Gastroesophageal sphincter (tissue), 4 donors: ENCODE results near the gene CDH24. TPM values are rescaled to one million over a fixed set of nuclear protein-coding genes. Genes with fewer than 3 reads are reported as not detected.
A peak's percentile ranks its signal among the peaks of the same experiment; 100 is the strongest.

Experiments used
- ATAC-seq: fragments of 150-250 bp; one replicate; pipeline ENCODE4 v1.9.1; 2016; ENCODE audit warnings: mild to moderate bottlenecking, moderate library complexity
- H3K27ac ChIP-seq, 4 donors: fragments of 200-600 bp; sonication (generic) in 3 of 4; 1 replicate in 3 of 4; 2 replicates in 1 of 4; pipeline ENCODE4 v1.5.1; 2016 to 2019
- H3K27me3 ChIP-seq: fragments of 200-600 bp; sonication (generic); one replicate; pipeline ENCODE4 v1.5.1; 2019
- H3K36me3 ChIP-seq, 2 donors: fragments of 200-600 bp; sonication (generic); one replicate each; pipeline ENCODE4 v1.5.1; 2019; ENCODE audit warnings: control low read depth in 1 of 2
- H3K4me1 ChIP-seq, 3 donors: fragments of 200-600 bp; sonication (generic); 1 replicate in 2 of 3; 2 replicates in 1 of 3; pipeline ENCODE4 v1.5.1; 2016 to 2019; ENCODE audit warnings: control low read depth in 2 of 3
- H3K4me3 ChIP-seq, 2 donors: fragments of 200-600 bp; sonication (generic); one replicate each; pipeline ENCODE4 v1.5.1; 2019; ENCODE audit warnings: mild to moderate bottlenecking in 1 of 2, moderate library complexity in 1 of 2
- H3K9me3 ChIP-seq, 3 donors: fragments of 200-600 bp; sonication (generic); one replicate each; pipeline ENCODE4 v1.5.1; 2017 to 2019; ENCODE audit warnings: control low read depth in 2 of 3
- EP300 ChIP-seq: sonication (generic); formaldehyde crosslinking; IDR thresholded peaks from one replicate; pipeline ENCODE4 v1.6.1; 2017; ENCODE audit warnings: antibody characterized with exemption, mild to moderate bottlenecking
- POLR2A ChIP-seq, 2 donors: fragments of 450-650 bp; IDR thresholded peaks; one replicate each; pipeline ENCODE4 v1.6.1; 2017; ENCODE audit warnings: antibody characterized with exemption in 2 of 2, mild to moderate bottlenecking in 2 of 2, moderate library complexity in 1 of 2
- POLR2AphosphoS5 ChIP-seq: sonication (generic); formaldehyde crosslinking; IDR thresholded peaks from one replicate; pipeline ENCODE4 v1.6.1; 2017; ENCODE audit warnings: antibody characterized with exemption
- WGBS, 2 donors: methylation state at CpG; one replicate each; pipeline ENCODE4 v1.1.5; 2018; ENCODE audit warnings: low coverage in 1 of 2; 5-methylcytosine and 5-hydroxymethylcytosine counted together
- total RNA-seq, 4 donors: library from RNA; depleted of rRNA; stranded (reverse); fragments of >200 nt; gene quantifications; one replicate each; pipeline ENCODE4 v1.1.0, GENCODE V29; 2016
- TF ChIP-seq, protein P1 (sequence below), 4 experiments: fragments of 200-600 bp in 2 of 4; fragments of 450-650 bp in 2 of 4; sonication (generic) in 1 of 4; IDR thresholded peaks; one replicate each; pipeline ENCODE4 v1.5.1; 2017 to 2019; ENCODE audit warnings: antibody characterized with exemption in 4 of 4, mild to moderate bottlenecking in 2 of 4, moderate library complexity in 2 of 4

Gene CDH24
- total RNA-seq, 4 donors from 2014 or later: 1.5 to 3.6 (median 2.6) TPM

- Histone ChIP-seq H3K36me3 (peaks cover 0 to 20% of the 10 kb centered on the region in 2 donors), H3K9me3 (no peaks in the 10 kb centered on the region), H3K4me1 (peaks cover 0 to 22% (median 5%) of the 10 kb centered on the region in 3 donors), H3K27me3 (no peaks in the 10 kb centered on the region), H3K4me3 (no peak overlapping the region), H3K27ac (no peak overlapping the region)
- WGBS, 2 donors: 17 to 88% methylated on average over 1 to 8 of the region's 10 CpGs
- TF ChIP-seq, protein P1, sequence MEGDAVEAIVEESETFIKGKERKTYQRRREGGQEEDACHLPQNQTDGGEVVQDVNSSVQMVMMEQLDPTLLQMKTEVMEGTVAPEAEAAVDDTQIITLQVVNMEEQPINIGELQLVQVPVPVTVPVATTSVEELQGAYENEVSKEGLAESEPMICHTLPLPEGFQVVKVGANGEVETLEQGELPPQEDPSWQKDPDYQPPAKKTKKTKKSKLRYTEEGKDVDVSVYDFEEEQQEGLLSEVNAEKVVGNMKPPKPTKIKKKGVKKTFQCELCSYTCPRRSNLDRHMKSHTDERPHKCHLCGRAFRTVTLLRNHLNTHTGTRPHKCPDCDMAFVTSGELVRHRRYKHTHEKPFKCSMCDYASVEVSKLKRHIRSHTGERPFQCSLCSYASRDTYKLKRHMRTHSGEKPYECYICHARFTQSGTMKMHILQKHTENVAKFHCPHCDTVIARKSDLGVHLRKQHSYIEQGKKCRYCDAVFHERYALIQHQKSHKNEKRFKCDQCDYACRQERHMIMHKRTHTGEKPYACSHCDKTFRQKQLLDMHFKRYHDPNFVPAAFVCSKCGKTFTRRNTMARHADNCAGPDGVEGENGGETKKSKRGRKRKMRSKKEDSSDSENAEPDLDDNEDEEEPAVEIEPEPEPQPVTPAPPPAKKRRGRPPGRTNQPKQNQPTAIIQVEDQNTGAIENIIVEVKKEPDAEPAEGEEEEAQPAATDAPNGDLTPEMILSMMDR (IDR thresholded peaks at IDR 0.05): no peak
- TF ChIP-seq EP300 (no peak), POLR2A (IDR thresholded peaks at IDR 0.05) (no peak), POLR2AphosphoS5 (no peak)
- ATAC-seq: no peak
These were observed 42.0 kb upstream of the CDH24 start for GRCh38 chr14:23099212-23099861.

GRCh38 chr14:23097786-23098185, 40.5 kb upstream of the CDH24 start:
- peaks cover 0 to 35% (median 14%) of the 10 kb centered on the region in 3 donors for H3K4me1 ChIP-seq
- TF ChIP-seq, protein P1 (IDR thresholded peaks at IDR 0.05): no peak
- TF ChIP-seq EP300 (no peak), POLR2AphosphoS5 (no peak), POLR2A (IDR thresholded peaks at IDR 0.05) (no peak)
- H3K36me3 ChIP-seq: peaks cover 0 to 23% of the 10 kb centered on the region in 2 donors
- no peaks in the 10 kb centered on the region for H3K9me3 ChIP-seq
- no peaks in the 10 kb centered on the region for H3K27me3 ChIP-seq
- 88 to 100% methylated on average over 2 of the region's 7 CpGs for WGBS, 2 donors
- no peak overlapping the region for H3K27ac ChIP-seq
- no peak for ATAC-seq
- no peak overlapping the region for H3K4me3 ChIP-seq

DNA sequence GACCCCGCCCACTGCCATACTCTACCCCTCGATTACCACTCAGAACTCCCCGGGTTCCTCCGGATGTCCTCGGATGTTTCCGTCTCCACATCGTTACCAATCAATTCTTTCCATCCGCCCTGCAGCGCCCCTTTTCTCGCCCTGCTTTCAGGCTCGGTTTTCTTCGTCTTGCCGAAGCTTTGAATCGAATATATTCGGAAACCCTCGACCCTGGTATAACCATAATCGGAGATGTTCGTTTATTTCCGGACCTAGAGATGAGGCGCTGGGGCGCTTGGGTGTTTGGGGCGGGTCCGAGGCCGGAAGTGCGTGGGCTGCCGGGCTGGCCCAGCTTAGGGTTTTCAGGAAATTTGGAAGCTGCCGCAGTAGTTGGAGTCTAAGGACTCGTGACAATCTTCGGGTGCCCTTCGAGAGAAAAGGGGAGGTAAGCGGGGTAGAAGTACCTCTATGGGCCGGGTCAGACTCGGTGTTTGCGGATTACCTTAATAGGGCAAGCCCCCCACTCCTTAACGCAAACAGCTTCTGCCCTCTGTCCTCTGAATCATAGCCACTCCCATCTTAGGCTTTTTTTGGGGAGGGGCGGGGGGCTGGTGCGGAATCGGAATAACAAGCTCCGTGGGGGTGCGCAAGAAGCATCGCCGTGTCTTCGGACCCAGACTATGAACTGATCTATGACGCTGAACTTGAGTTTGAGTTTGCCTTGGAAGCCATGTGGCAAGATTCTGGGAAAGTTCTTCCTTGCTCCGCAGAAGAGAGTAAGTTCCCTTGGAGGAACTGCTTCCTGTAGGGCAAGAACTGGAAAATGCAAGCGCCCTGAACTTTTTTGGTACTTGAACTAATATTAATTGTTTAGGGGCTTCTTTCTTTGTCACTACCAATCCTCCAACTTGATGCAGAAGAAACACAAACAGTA, 38.1 kb upstream of the CDH24 start, which contains the start of gene C14orf119:
C14orf119 (plus strand) TSS at position 310 of the 913 bp plus-strand sequence. CDS start 2,154 bp downstream, outside the sequence.
- peak; percentile 96 for ATAC-seq
- H3K4me3 ChIP-seq: peak within 1 kb of the TSS; percentile 76 to 85
- H3K27ac ChIP-seq: peak within 1 kb of the TSS; percentile 92 to 99 (median 96)
- peaks cover 0 to 46% of the 10 kb centered on the region in 2 donors for H3K36me3 ChIP-seq
- H3K9me3 ChIP-seq: no peaks in the 10 kb centered on the region
- no peaks in the 10 kb centered on the region for H3K27me3 ChIP-seq
- WGBS, 2 donors: 0% methylated on average over 7 to 37 of the region's 46 CpGs
- TF ChIP-seq POLR2AphosphoS5: peak; percentile 83
- no peak for TF ChIP-seq EP300
- TF ChIP-seq POLR2A (IDR thresholded peaks at IDR 0.05): peak; percentile 71 to 76
- TF ChIP-seq, protein P1 (IDR thresholded peaks at IDR 0.05): peak in 1 of 4 experiments; percentile 7
- peaks cover 0 to 50% (median 14%) of the 10 kb centered on the region in 3 donors for H3K4me1 ChIP-seq

- Histone ChIP-seq H3K4me3 (peak within 1 kb of the TSS; percentile 76 to 85), H3K27ac (peak within 1 kb of the TSS; percentile 92 to 99 (median 96)), H3K36me3 (peaks cover 6 to 53% of the 10 kb centered on the region in 2 donors), H3K9me3 (no peaks in the 10 kb centered on the region), H3K27me3 (no peaks in the 10 kb centered on the region), H3K4me1 (peaks cover 0 to 50% (median 14%) of the 10 kb centered on the region in 3 donors)
- peak; percentile 72 for ATAC-seq
- WGBS, 2 donors: 0 to 1% methylated on average over 12 to 29 of the region's 55 CpGs
- TF ChIP-seq EP300 (no peak), POLR2A (IDR thresholded peaks at IDR 0.05) (peak; percentile 55 to 63), POLR2AphosphoS5 (peak; percentile 54)
- TF ChIP-seq, protein P1 (IDR thresholded peaks at IDR 0.05): peak in 1 of 4 experiments; percentile 8
These were observed 37.4 kb upstream of the CDH24 start, which contains the start of gene ACIN1 for GRCh38 chr14:23094666-23095195. Gene ACIN1 (minus strand): TSS chr14:23095136. CDS start chr14:23095112, 24 bp downstream.
